Measurements from ENCODE around the gene ARHGEF2. TPM values are rescaled to one million over a fixed set of nuclear protein-coding genes. Genes with fewer than 3 reads are reported as not detected.
A peak's percentile ranks its signal among the peaks of the same experiment; 100 is the strongest.

Gene ARHGEF2
- total and polyA plus RNA-seq, 9 of the 15 experiments (the other 6 are each of a cell fraction or from before 2014, with no cell fraction given): 7.1 to 162 (median 62.2) TPM

- TF ChIP-seq HNRNPH1 (optimal IDR thresholded peaks at IDR 0.05; ENCODE audit: low read depth, low read length) (no peak), ATF3 (IDR thresholded peaks at IDR 0.05) (peak; percentile 35; the same call in 1 of the 2 replicates), ATF3 (CRISPR knock-in tag; conservative IDR thresholded peaks at IDR 0.05) (no peak), DEAF1 (CRISPR knock-in tag; IDR thresholded peaks at IDR 0.05) (peak; percentile 95), POLR2G (IDR thresholded peaks at IDR 0.05; ENCODE audit: low read depth, low read length) (no peak), NR2C1 (IDR thresholded peaks at IDR 0.05) (peak; percentile 22; the same call in 1 of the 2 replicates), NR2C1 (tag; IDR thresholded peaks at IDR 0.05) (no peak), NUFIP1 (IDR thresholded peaks at IDR 0.05; ENCODE audit: partially characterized antibody) (no peak), SIX5 (IDR thresholded peaks at IDR 0.05; ENCODE audit: borderline replicate concordance in 1 of 2, insufficient read depth in 1 of 2, low read depth in 1 of 2, low read length in 2 of 2) (no peak), RBM15 (IDR thresholded peaks at IDR 0.05; ENCODE audit: insufficient read depth, low read length) (no peak), PHF20 (IDR thresholded peaks at IDR 0.05; ENCODE audit: partially characterized antibody) (no peak), MAZ (CRISPR knock-in tag; conservative IDR thresholded peaks at IDR 0.05 in 1 of 2, IDR thresholded peaks at IDR 0.05 in 1 of 2) (peak; percentile 27 to 33; a peak in 1 of 4 replicates), ZNF354B (CRISPR knock-in tag; IDR thresholded peaks at IDR 0.05) (no peak), PKNOX1 (IDR thresholded peaks at IDR 0.05) (peak; percentile 63), FOXP4 (CRISPR knock-in tag; IDR thresholded peaks at IDR 0.05; ENCODE audit: borderline replicate concordance) (no peak), FOXK1 (CRISPR knock-in tag; IDR thresholded peaks at IDR 0.05; ENCODE audit: borderline replicate concordance) (no peak), TAF15 (IDR thresholded peaks at IDR 0.05; ENCODE audit: low read depth, low read length) (no peak), STAT5B (CRISPR knock-in tag; IDR thresholded peaks at IDR 0.05) (no peak), MCM2 (IDR thresholded peaks at IDR 0.05; ENCODE audit: low read depth) (no peak), ARID2 (IDR thresholded peaks at IDR 0.05) (peak; percentile 90), MLLT1 (IDR thresholded peaks at IDR 0.05) (peak in 1 of 2 experiments; percentile 61; a peak in 1 of 4 replicates), EP400 (IDR thresholded peaks at IDR 0.05) (peak; percentile 28; the same call in 1 of the 2 replicates), CEBPB (tag; IDR thresholded peaks at IDR 0.05) (no peak)
These were observed 40.1 kb downstream of the ARHGEF2 start (continued) for GRCh38 chr1:155938220-155938627.

Measured in K562 (cell line).